ENCODE data around the gene GPC5. TPM values are rescaled to one million over a fixed set of nuclear protein-coding genes. Genes with fewer than 3 reads are reported as not detected.

GPC5 gene
- total and polyA plus RNA-seq, 9 of the 15 experiments (the other 6 are each of a cell fraction or from before 2014, with no cell fraction given) = 0.18 to 0.27 TPM; not detected in 7

DNA sequence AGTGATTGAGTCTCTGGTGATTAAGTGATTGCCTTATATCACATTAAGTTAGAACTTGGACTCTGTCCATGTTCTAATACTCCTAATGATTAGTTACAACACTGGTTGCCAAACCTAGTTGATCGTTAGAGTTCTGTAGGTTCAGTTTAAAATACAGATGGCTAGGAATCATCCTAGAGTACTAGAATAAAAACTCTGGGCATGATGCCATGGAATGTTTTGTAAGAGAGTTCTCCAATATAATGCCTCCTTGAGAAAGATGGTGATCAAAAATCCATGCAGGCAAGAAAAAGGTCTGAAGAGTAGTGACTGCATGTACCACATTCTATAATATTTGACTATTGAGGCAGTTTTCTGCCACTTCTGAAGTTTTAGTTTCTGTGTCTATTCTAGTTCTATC is 176.3 kb downstream of the GPC5 start (continued):
- TF ChIP-seq ETV6 (IDR thresholded peaks at IDR 0.05; ENCODE audit: borderline replicate concordance in 1 of 2, low read depth in 2 of 2, low read length in 1 of 2) = no peak
- TF ChIP-seq ETV6 (CRISPR knock-in tag; IDR thresholded peaks at IDR 0.05; ENCODE audit: borderline replicate concordance) = no peak
- TF ChIP-seq, protein P1, sequence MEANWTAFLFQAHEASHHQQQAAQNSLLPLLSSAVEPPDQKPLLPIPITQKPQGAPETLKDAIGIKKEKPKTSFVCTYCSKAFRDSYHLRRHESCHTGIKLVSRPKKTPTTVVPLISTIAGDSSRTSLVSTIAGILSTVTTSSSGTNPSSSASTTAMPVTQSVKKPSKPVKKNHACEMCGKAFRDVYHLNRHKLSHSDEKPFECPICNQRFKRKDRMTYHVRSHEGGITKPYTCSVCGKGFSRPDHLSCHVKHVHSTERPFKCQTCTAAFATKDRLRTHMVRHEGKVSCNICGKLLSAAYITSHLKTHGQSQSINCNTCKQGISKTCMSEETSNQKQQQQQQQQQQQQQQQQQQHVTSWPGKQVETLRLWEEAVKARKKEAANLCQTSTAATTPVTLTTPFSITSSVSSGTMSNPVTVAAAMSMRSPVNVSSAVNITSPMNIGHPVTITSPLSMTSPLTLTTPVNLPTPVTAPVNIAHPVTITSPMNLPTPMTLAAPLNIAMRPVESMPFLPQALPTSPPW (CRISPR knock-in tag; IDR thresholded peaks at IDR 0.05) = no peak
- TF ChIP-seq, protein P2, sequence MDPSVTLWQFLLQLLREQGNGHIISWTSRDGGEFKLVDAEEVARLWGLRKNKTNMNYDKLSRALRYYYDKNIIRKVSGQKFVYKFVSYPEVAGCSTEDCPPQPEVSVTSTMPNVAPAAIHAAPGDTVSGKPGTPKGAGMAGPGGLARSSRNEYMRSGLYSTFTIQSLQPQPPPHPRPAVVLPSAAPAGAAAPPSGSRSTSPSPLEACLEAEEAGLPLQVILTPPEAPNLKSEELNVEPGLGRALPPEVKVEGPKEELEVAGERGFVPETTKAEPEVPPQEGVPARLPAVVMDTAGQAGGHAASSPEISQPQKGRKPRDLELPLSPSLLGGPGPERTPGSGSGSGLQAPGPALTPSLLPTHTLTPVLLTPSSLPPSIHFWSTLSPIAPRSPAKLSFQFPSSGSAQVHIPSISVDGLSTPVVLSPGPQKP (CRISPR knock-in tag; IDR thresholded peaks at IDR 0.05) = no peak
- no peak for TF ChIP-seq ELF2 (CRISPR knock-in tag; IDR thresholded peaks at IDR 0.05)
- TF ChIP-seq, protein P3, sequence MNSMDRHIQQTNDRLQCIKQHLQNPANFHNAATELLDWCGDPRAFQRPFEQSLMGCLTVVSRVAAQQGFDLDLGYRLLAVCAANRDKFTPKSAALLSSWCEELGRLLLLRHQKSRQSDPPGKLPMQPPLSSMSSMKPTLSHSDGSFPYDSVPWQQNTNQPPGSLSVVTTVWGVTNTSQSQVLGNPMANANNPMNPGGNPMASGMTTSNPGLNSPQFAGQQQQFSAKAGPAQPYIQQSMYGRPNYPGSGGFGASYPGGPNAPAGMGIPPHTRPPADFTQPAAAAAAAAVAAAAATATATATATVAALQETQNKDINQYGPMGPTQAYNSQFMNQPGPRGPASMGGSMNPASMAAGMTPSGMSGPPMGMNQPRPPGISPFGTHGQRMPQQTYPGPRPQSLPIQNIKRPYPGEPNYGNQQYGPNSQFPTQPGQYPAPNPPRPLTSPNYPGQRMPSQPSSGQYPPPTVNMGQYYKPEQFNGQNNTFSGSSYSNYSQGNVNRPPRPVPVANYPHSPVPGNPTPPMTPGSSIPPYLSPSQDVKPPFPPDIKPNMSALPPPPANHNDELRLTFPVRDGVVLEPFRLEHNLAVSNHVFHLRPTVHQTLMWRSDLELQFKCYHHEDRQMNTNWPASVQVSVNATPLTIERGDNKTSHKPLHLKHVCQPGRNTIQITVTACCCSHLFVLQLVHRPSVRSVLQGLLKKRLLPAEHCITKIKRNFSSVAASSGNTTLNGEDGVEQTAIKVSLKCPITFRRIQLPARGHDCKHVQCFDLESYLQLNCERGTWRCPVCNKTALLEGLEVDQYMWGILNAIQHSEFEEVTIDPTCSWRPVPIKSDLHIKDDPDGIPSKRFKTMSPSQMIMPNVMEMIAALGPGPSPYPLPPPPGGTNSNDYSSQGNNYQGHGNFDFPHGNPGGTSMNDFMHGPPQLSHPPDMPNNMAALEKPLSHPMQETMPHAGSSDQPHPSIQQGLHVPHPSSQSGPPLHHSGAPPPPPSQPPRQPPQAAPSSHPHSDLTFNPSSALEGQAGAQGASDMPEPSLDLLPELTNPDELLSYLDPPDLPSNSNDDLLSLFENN (IDR thresholded peaks at IDR 0.05; ENCODE audit: low read depth in 2 of 2, low read length in 2 of 2) = no peak
- no peak for TF ChIP-seq NONO (IDR thresholded peaks at IDR 0.05; ENCODE audit: low read depth in 2 of 2, low read length in 1 of 2)
- no peak for TF ChIP-seq U2AF2 (optimal IDR thresholded peaks at IDR 0.05; ENCODE audit: low read depth, low read length)
- TF ChIP-seq, protein P4, sequence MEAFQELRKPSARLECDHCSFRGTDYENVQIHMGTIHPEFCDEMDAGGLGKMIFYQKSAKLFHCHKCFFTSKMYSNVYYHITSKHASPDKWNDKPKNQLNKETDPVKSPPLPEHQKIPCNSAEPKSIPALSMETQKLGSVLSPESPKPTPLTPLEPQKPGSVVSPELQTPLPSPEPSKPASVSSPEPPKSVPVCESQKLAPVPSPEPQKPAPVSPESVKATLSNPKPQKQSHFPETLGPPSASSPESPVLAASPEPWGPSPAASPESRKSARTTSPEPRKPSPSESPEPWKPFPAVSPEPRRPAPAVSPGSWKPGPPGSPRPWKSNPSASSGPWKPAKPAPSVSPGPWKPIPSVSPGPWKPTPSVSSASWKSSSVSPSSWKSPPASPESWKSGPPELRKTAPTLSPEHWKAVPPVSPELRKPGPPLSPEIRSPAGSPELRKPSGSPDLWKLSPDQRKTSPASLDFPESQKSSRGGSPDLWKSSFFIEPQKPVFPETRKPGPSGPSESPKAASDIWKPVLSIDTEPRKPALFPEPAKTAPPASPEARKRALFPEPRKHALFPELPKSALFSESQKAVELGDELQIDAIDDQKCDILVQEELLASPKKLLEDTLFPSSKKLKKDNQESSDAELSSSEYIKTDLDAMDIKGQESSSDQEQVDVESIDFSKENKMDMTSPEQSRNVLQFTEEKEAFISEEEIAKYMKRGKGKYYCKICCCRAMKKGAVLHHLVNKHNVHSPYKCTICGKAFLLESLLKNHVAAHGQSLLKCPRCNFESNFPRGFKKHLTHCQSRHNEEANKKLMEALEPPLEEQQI (IDR thresholded peaks at IDR 0.05) = no peak
- TF ChIP-seq ZNF184 (CRISPR knock-in tag; IDR thresholded peaks at IDR 0.05) = no peak
- TF ChIP-seq CC2D1A (IDR thresholded peaks at IDR 0.05) = no peak
- no peak for TF ChIP-seq MEF2D (tag; conservative IDR thresholded peaks at IDR 0.05; ENCODE audit: low read depth)
- TF ChIP-seq ZFP1 (CRISPR knock-in tag; IDR thresholded peaks at IDR 0.05) = no peak
